ENCODE measurements around the gene TEX11. TPM values are rescaled to one million over a fixed set of nuclear protein-coding genes. Genes with fewer than 3 reads are reported as not detected.
A peak's percentile ranks its signal among the peaks of the same experiment; 100 is the strongest.
"Not testable (repeated sequence)": the region's sequence is repeated elsewhere in the genome, so short reads cannot be mapped to it uniquely, and the experiment has no call there.

The TEX11 gene
- polyA plus RNA-seq, 1 of the 3 experiments (the other 2 are of a cell fraction), result not detected

GRCh38 chrX:70661124-70661523 is 247.4 kb downstream of the TEX11 start:
- not testable (repeated sequence) for H3K9ac ChIP-seq; H4K20me1 ChIP-seq (ENCODE audit: insufficient read depth)
- WGBS (ENCODE audit: low lambda C conversion rate), result 0% methylated on average over 5 of the region's 11 CpGs

GRCh38 chrX:70657546-70657945 is 251.0 kb downstream of the TEX11 start:
- H4K20me1 ChIP-seq (ENCODE audit: insufficient read depth); POLR2A ChIA-PET; H2AFZ ChIP-seq (ENCODE audit: low read depth); H3K9ac ChIP-seq; H3K4me2 ChIP-seq; H3K36me3 ChIP-seq (replicated peaks in 1 of 2; ENCODE audit: control insufficient read depth in 1 of 2, insufficient read depth in 2 of 2, low read length in 1 of 2); DNase-seq; H3K27ac ChIP-seq (ENCODE audit: low read depth in 2 of 2, low read length in 1 of 2); H3K79me2 ChIP-seq (ENCODE audit: insufficient read depth); H3K9me3 ChIP-seq; H3K4me3 ChIP-seq (ENCODE audit: low read depth in 2 of 2, low read length in 1 of 2); H3K9me2 ChIP-seq; H3K4me1 ChIP-seq (ENCODE audit: control insufficient read depth in 1 of 2, insufficient read depth in 2 of 2, low read depth in 1 of 2, low read length in 1 of 2); H3K27me3 ChIP-seq (ENCODE audit: insufficient read depth); H3F3A ChIP-seq (replicated peaks; ENCODE audit: insufficient read depth); CTCF ChIA-PET: not testable (repeated sequence)
- 53% methylated on average over 4 of the region's 4 CpGs for WGBS (ENCODE audit: low lambda C conversion rate)

More at GRCh38 chrX:70661124-70661523, 247.4 kb downstream of the TEX11 start:
- H3K4me1 ChIP-seq (ENCODE audit: control insufficient read depth in 1 of 2, insufficient read depth in 2 of 2, low read depth in 1 of 2, low read length in 1 of 2); H3K9me2 ChIP-seq; H3K36me3 ChIP-seq (replicated peaks in 1 of 2; ENCODE audit: control insufficient read depth in 1 of 2, insufficient read depth in 2 of 2, low read length in 1 of 2); DNase-seq; H3K9me3 ChIP-seq; H3K79me2 ChIP-seq (ENCODE audit: insufficient read depth); H3K4me2 ChIP-seq; H3K27me3 ChIP-seq (ENCODE audit: insufficient read depth); H2AFZ ChIP-seq (ENCODE audit: low read depth); POLR2A ChIA-PET; CTCF ChIA-PET; H3F3A ChIP-seq (replicated peaks; ENCODE audit: insufficient read depth); H3K27ac ChIP-seq (ENCODE audit: low read depth in 2 of 2, low read length in 1 of 2): not testable (repeated sequence)
- H3K4me3 ChIP-seq (ENCODE audit: low read depth in 2 of 2, low read length in 1 of 2), result peak overlapping the region in 1 of 2 experiments; percentile 14; a peak in 1 of 4 replicates

GRCh38 chrX:70656304-70656703 is 252.2 kb downstream of the TEX11 start:
- Histone ChIP-seq H3K36me3 (replicated peaks in 1 of 2; ENCODE audit: control insufficient read depth in 1 of 2, insufficient read depth in 2 of 2, low read length in 1 of 2) (no peaks in the 10 kb centered on the region), H3K79me2 (ENCODE audit: insufficient read depth) (no peaks in the 10 kb centered on the region), H3K27ac (ENCODE audit: low read depth in 2 of 2, low read length in 1 of 2) (no peak overlapping the region), H3K27me3 (ENCODE audit: insufficient read depth) (no peaks in the 10 kb centered on the region), H3K9me3 (no peaks in the 10 kb centered on the region), H3F3A (replicated peaks; ENCODE audit: insufficient read depth) (no peaks in the 10 kb centered on the region), H3K4me1 (ENCODE audit: control insufficient read depth in 1 of 2, insufficient read depth in 2 of 2, low read depth in 1 of 2, low read length in 1 of 2) (no peaks in the 10 kb centered on the region), H3K9me2 (no peaks in the 10 kb centered on the region), H3K9ac (no peak overlapping the region), H2AFZ (ENCODE audit: low read depth) (no peak overlapping the region), H3K4me2 (no peak overlapping the region), H3K4me3 (ENCODE audit: low read depth in 2 of 2, low read length in 1 of 2) (no peak overlapping the region), H4K20me1 (ENCODE audit: insufficient read depth) (no peaks in the 10 kb centered on the region)
- TF ChIP-seq RCOR1 (IDR thresholded peaks at IDR 0.05; ENCODE audit: low read length) (no peak), ZBTB33 (IDR thresholded peaks at IDR 0.05; ENCODE audit: borderline replicate concordance, low read depth) (no peak), MXI1 (IDR thresholded peaks at IDR 0.05; ENCODE audit: low read depth, low read length) (no peak), RXRA (IDR thresholded peaks at IDR 0.05; ENCODE audit: borderline replicate concordance, low read depth) (no peak), GATA2 (CRISPR knock-in tag; IDR thresholded peaks at IDR 0.05) (no peak), NRF1 (IDR thresholded peaks at IDR 0.05; ENCODE audit: low read depth, low read length) (no peak), JUND (IDR thresholded peaks at IDR 0.05) (no peak), RAD21 (IDR thresholded peaks at IDR 0.05; ENCODE audit: low read length) (no peak), CHD2 (IDR thresholded peaks at IDR 0.05; ENCODE audit: low read length, partially characterized antibody) (no peak), NFIC (IDR thresholded peaks at IDR 0.05; ENCODE audit: borderline replicate concordance) (no peak), EZH2phosphoT487 (IDR thresholded peaks at IDR 0.05; ENCODE audit: borderline replicate concordance, low read depth) (no peak), FOXM1 (IDR thresholded peaks at IDR 0.05; ENCODE audit: low read depth) (no peak), SMC3 (IDR thresholded peaks at IDR 0.05; ENCODE audit: low read depth, low read length) (no peak)
- 17% methylated on average over 4 of the region's 4 CpGs for WGBS (ENCODE audit: low lambda C conversion rate)
- ChIA-PET CTCF (interaction anchor here (1.3 to 1.9 kb wide), 2 partner anchors 8 to 10 kb away, joined by 3 to 6 read pairs; no protein-coding TSS in a partner anchor), POLR2A (no interaction called here)
- no peak for DNase-seq

- H3K4me2 ChIP-seq; H2AFZ ChIP-seq (ENCODE audit: low read depth); H3K9ac ChIP-seq; H3F3A ChIP-seq (replicated peaks; ENCODE audit: insufficient read depth); CTCF ChIA-PET; POLR2A ChIA-PET; H3K4me3 ChIP-seq (ENCODE audit: low read depth in 2 of 2, low read length in 1 of 2); H3K4me1 ChIP-seq (ENCODE audit: control insufficient read depth in 1 of 2, insufficient read depth in 2 of 2, low read depth in 1 of 2, low read length in 1 of 2); H3K9me2 ChIP-seq; H3K9me3 ChIP-seq; H3K79me2 ChIP-seq (ENCODE audit: insufficient read depth); H3K36me3 ChIP-seq (replicated peaks in 1 of 2; ENCODE audit: control insufficient read depth in 1 of 2, insufficient read depth in 2 of 2, low read length in 1 of 2); DNase-seq; H4K20me1 ChIP-seq (ENCODE audit: insufficient read depth); H3K27me3 ChIP-seq (ENCODE audit: insufficient read depth); H3K27ac ChIP-seq (ENCODE audit: low read depth in 2 of 2, low read length in 1 of 2): not testable (repeated sequence)
- WGBS (ENCODE audit: low lambda C conversion rate), result 30% methylated on average over 3 of the region's 3 CpGs
These were observed 260.6 kb downstream of the TEX11 start for GRCh38 chrX:70647910-70648309.
